Measurements from ENCODE around the gene TRIM7. TPM values are rescaled to one million over a fixed set of nuclear protein-coding genes. Genes with fewer than 3 reads are reported as not detected.

TRIM7 gene
- total and polyA plus RNA-seq, 7 donors, result 10.4 to 42.6 (median 28.8) TPM

GRCh38 chr5:181245427-181246275 lies 40.7 kb upstream of the TRIM7 start:
- peak in 1 of 2 donors; percentile 61 for DNase-seq
- H3K9me3 ChIP-seq, result no peaks in the 10 kb centered on the region
- peak overlapping the region; percentile 98 for H3K27ac ChIP-seq
- H3K36me3 ChIP-seq (ENCODE audit: insufficient read depth in 1 of 2, low read depth in 1 of 2), result peaks cover 0 to 22% of the 10 kb centered on the region in 2 donors
- WGBS, 3 donors, result 20 to 28% (median 21%) methylated on average over 31 to 34 of the region's 34 CpGs
- H3K27me3 ChIP-seq (ENCODE audit: insufficient read depth in 3 of 3, low read length in 2 of 3), result no peaks in the 10 kb centered on the region
- intact Hi-C loops (cut with DNase I), result loop anchor here (1.0 to 2.0 kb wide), 2 partner anchors 15 to 40 kb away; partner anchors contain the start of genes TRIM52 (in 1 of the 2) and TRIM7 (in 1 of the 2)
- no peak for ATAC-seq
- TF ChIP-seq CTCF (IDR thresholded peaks at IDR 0.05), result no peak
- H3K4me3 ChIP-seq, result peak overlapping the region; percentile 95
- H3K4me1 ChIP-seq, result peaks cover 64% of the 10 kb centered on the region

GRCh38 chr5:181243564-181244343 lies 38.8 kb upstream of the TRIM7 start, which contains the start of gene RACK1:
RACK1 (minus strand) TSS chr5:181243906; CDS start chr5:181243800, 106 bp downstream.
- no peaks in the 10 kb centered on the region for H3K27me3 ChIP-seq (ENCODE audit: insufficient read depth in 3 of 3, low read length in 2 of 3)
- H3K4me3 ChIP-seq, result peak within 1 kb of the TSS; percentile 95
- H3K9me3 ChIP-seq, result no peaks in the 10 kb centered on the region
- ATAC-seq (peak; percentile 69 to 72 (median 72)), DNase-seq (peak; percentile 90 to 93)
- H3K4me1 ChIP-seq, result peaks cover 45% of the 10 kb centered on the region
- peak within 1 kb of the TSS; percentile 98 for H3K27ac ChIP-seq
- 0% methylated on average over 50 of the region's 50 CpGs for WGBS, 3 donors
- intact Hi-C loops (cut with DNase I), result loop anchor here (1.0 to 2.0 kb wide), 2 partner anchors 17 to 20 kb away; partner anchors contain the start of genes TRIM41 (in 1 of the 2) and TRIM52 (in 1 of the 2)
- no peak for TF ChIP-seq CTCF (IDR thresholded peaks at IDR 0.05)
- peaks cover 7 to 36% of the 10 kb centered on the region in 2 donors for H3K36me3 ChIP-seq (ENCODE audit: insufficient read depth in 1 of 2, low read depth in 1 of 2)

- 1 to 2% (median 2%) methylated on average over 25 of the region's 25 CpGs for WGBS, 3 donors
- Histone ChIP-seq H3K27me3 (ENCODE audit: insufficient read depth in 3 of 3, low read length in 2 of 3) (no peaks in the 10 kb centered on the region), H3K36me3 (ENCODE audit: insufficient read depth in 1 of 2, low read depth in 1 of 2) (peaks cover 7 to 43% of the 10 kb centered on the region in 2 donors), H3K27ac (peak overlapping the region; percentile 98), H3K4me3 (peak overlapping the region; percentile 95), H3K4me1 (peaks cover 38% of the 10 kb centered on the region), H3K9me3 (no peaks in the 10 kb centered on the region)
- ATAC-seq (peak in 2 of 4 donors; percentile 0 to 3), DNase-seq (peak in 1 of 2 donors; percentile 62)
- intact Hi-C loops (cut with DNase I), result loop anchor here in 1 of 2 donors (1.0 kb wide), 1 partner anchor 20 kb away; the partner anchor contains the start of gene TRIM41
- TF ChIP-seq CTCF (IDR thresholded peaks at IDR 0.05), result no peak
Observed at GRCh38 chr5:181243018-181243563, 38.1 kb upstream of the TRIM7 start.

GRCh38 chr5:181242031-181242451 lies 37.0 kb upstream of the TRIM7 start:
- no peaks in the 10 kb centered on the region for H3K27me3 ChIP-seq (ENCODE audit: insufficient read depth in 3 of 3, low read length in 2 of 3)
- ATAC-seq (no peak), DNase-seq (no peak)
- 39 to 47% (median 39%) methylated on average over 6 of the region's 6 CpGs for WGBS, 3 donors
- H3K4me3 ChIP-seq, result peak overlapping the region; percentile 95
- no peaks in the 10 kb centered on the region for H3K9me3 ChIP-seq
- TF ChIP-seq CTCF (IDR thresholded peaks at IDR 0.05), result no peak
- intact Hi-C loops (cut with DNase I), result no loop called here
- H3K27ac ChIP-seq, result peak overlapping the region; percentile 98
- H3K36me3 ChIP-seq (ENCODE audit: insufficient read depth in 1 of 2, low read depth in 1 of 2), result peaks cover 8 to 53% of the 10 kb centered on the region in 2 donors
- peaks cover 32% of the 10 kb centered on the region for H3K4me1 ChIP-seq
